OCI-LY3 (cell line): ENCODE results near the gene C9.

Experiments used
- CTCF ChIP-seq: fragments of 200-600, 300-600 bp; sonication (generic); IDR thresholded peaks from 2 replicates; pipeline ENCODE4 v1.5.1; 2014; ENCODE audit warnings: antibody characterized with exemption, low read length, low read depth
- EZH2phosphoT487 ChIP-seq: fragments of 200-600 bp; shearing (Covaris generic); IDR thresholded peaks from 2 replicates; pipeline ENCODE4 v1.6.1; 2018; ENCODE audit warnings: antibody characterized with exemption, mixed run types, low read depth

- TF ChIP-seq CTCF, result no peak
- no peak for TF ChIP-seq EZH2phosphoT487
These were observed 20.0 kb upstream of the C9 start for GRCh38 chr5:39384271-39384670.
